NCI-H187 treated with DMSO at 0.1 percent for 48 hours (cell line): ENCODE results near the gene KIF20A.
A peak's percentile ranks its signal among the peaks of the same experiment; 100 is the strongest.
"Not testable (repeated sequence)": the region's sequence is repeated elsewhere in the genome, so short reads cannot be mapped to it uniquely, and the experiment has no call there.

Experiments
- DNase-seq: peaks from one replicate; lab custom pipeline; 2025; lab: John Stamatoyannopoulos, UW

KIF20A gene

DNA sequence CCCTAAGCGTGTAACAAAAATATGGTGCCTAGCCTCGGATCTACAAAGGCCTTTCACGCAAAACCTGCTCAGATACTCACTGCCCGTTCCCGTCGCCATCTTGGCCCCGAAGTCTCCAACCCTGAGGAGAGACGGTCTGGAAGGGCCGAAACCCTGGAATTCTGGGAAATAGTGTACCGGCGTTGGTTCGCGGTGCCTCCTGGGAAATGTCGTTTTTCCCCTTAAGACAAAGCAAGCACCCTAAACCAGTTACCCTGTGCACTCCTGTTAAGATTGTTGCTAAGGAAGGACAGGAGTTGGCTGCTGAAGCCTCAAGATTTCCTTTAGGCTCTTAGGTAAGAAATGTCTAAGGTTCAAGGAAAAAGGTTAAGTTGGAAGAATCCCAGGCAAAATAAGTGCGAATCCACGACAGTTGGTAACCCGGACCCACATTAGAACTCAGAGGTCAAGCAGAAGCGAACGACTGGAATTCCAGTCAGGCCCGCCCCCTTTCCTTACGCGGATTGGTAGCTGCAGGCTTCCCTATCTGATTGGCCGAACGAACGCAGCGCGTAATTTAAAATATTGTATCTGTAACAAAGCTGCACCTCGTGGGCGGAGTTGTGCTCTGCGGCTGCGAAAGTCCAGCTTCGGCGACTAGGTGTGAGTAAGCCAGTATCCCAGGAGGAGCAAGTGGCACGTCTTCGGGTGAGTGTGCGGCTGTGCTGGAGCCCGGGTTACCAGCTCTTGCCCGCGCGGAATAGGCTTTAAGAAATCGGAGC lies at the start of gene KIF20A, which contains the start of gene BRD8:
KIF20A (plus strand) TSS at position 597 of the 761 bp plus-strand sequence. CDS start 569 bp downstream, outside the sequence.
BRD8 (minus strand) TSS at position 115 of the 761 bp plus-strand sequence; CDS start at position 99, 16 bp downstream.
- peak; percentile 86 for DNase-seq

DNA sequence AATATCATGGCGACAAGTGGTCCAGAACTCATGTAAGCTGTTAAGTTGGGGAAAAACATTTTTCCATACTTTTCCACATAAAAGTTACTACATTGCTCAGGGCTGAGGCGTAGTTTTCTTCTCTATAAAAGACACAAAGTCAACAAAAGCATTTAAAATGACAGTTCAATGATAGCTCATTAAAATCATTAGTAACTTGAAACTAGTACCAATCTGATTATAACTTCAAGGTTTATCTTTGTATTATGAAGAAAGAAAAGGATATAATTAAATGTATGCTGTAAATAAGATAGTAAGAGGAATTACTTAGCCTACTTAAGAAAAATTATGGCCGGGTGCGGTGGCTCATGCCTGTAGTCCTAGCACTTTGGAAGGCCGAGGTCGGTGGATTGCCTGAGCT lies 49.6 kb upstream of the KIF20A start:
- no peak for DNase-seq

DNA sequence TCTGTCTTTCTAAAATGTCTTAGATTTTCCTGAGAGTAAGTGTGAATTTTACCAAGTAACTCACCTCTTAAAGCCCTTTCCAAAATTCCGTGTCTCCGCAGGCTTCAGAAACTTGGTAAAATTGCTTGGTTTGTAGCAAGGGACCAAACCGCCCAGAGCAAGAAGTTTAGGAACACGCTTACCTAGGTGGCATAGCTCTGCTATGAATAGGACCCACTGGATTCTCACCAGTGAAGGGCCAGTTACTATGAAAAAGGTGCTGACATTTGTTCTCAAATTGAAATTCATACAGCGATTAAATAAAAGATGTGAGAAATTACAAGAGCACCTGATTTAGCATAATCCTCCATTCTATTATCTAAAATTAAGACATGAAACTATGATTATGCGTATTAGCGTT lies 46.4 kb upstream of the KIF20A start:
- no peak for DNase-seq

DNA sequence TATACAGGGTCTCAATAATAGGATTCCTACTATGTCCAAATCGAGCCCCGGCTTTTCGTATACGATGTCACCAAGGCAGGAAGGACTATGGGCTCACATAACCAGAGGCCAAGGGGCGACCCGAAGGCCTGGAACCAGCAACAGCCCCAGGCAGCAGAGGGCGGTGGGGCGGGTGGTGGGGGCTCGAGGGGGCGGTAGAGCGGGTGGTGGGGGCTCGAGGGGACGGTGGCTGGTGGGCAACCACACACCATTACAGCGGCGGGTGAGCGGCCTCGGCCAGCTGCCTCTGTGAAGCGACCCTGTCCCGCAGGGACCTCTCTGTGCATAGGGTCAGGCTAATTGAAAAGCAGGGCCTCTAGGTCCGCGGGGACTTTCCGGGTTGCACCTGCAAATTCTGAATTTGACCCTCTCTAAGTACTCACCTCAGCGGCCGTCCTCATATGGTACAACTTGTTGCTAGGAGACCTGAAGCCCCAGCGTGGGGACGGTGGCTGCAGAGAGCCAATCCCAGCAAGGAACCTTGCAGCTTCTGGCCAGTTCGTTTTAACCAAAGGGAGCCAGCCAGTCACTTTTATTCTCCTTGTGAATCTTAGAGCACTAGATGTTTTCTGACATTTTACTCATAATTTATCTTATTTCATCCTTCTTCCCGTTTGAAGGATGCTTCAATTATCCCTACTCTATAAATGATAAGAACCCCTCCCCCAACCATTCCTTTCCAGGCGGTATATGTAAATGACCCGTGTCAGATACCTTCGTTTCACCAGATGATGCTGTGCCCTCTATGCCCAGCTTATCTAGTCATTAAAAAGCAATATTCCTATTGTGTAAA lies 39.7 kb upstream of the KIF20A start, which contains the start of gene NME5:
NME5 (minus strand) TSS at position 480 of the 832 bp plus-strand sequence. CDS start 648 bp downstream, outside the sequence.
- DNase-seq, result no peak

DNA sequence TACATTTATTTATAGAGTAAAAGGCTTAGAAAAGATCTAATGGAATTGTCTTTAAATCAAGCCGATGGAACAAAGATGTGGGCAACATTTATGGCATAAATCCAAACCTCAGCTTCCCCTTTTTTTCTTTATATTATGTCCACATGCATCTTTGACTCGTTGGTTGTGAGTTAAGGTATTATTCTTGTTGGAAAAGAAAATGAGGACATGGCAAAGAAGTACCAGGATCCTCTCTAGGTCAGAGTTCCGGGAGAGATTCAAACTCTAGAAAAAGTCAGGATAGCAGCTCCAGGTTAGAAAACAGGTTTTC lies 39.2 kb upstream of the KIF20A start:
- DNase-seq, result no peak

DNA sequence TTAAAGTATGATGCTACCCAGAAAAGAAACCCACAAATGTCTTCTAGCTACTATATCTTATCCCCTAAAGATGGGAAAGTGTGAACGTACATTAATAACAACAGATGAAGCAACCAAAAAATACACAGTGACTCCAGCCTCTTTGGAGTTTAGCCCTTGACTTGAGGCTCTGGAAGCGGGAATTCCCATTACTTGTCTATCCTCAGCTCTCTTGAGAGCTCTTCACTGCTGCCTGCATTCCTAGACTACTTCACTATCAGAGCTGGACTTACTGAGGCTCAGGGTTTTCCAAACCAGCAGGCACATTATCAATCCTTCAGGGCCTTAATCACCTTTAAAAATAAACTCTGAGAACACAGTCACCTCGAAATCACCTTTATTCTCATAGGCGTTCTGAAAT lies 38.6 kb upstream of the KIF20A start:
- DNase-seq, result no peak

DNA sequence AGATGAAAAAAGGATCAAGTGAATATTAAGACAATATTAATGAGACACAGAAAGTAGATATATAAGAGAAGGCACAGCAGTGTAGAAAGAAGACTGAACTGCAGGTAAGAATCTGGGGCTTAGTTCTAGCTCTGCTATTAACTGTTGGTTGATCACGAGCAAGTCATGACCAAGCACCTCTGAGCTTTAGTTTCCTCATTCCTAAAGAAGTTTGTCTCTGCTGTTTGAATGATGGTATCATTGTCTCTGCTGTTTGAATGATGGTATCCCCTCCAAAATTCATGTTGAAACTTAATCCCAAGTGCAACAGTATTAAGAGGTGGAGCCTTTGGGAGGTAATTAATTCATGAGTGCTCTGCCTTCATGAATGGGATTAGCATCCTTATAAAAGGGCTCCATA lies 37.2 kb upstream of the KIF20A start:
- no peak for DNase-seq

DNA sequence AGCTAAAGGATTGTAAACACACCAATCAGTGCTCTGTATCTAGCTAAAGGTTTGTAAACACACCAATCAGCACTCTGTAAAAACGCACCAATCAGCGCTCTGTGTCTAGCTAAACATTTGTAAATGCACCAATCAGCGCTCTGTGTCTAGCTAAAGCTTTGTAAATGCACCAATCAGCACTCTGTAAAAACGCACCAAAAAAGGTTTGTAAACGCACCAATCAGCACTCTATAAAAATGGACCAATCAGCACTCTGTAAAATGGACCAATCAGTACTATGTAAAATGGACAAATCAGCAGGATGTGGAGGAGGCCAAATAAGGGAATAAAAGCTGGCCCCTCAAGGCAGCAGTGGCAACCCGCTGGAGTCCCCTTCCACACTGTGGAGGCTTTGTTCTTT lies 35.3 kb upstream of the KIF20A start:
- DNase-seq, result not testable (repeated sequence)

DNA sequence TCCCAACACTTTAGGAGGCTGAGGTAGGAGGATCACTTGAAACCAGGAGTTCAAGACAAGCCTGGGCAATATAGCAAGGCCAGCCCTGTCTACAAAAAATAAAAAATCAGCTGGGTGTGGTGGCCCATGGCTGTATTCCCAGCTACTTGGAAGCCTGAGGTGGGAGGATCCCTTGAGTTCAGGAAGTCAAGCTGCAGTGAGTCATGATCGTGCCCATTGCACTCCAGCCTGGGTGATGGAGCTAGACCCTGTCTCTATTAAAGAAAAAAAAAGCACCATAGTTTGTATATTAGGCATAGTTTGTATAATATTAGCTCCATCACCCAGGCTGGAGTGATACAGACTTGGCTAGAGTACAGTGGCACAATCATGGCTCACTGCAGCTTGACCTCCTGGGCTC lies 30.1 kb upstream of the KIF20A start:
- no peak for DNase-seq

DNA sequence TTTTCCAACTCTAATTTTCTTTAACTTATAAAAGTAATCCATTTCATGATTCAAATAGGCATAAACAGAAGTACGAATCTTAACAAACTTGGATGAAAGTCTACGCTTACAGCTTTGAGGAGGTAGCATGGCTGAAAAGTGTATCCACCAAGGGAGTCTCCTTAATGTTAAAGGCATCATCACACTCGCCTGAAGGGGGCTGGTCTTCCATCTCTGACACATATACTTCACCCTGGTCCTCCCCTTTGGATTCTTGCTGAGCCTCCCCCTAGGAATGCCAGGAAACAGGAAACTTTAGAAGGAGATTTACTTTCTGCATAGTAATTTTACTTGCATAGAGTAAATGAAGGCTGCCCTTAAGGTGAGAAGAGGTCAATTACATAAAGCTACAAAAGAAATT lies 29.4 kb upstream of the KIF20A start:
- no peak for DNase-seq

DNA sequence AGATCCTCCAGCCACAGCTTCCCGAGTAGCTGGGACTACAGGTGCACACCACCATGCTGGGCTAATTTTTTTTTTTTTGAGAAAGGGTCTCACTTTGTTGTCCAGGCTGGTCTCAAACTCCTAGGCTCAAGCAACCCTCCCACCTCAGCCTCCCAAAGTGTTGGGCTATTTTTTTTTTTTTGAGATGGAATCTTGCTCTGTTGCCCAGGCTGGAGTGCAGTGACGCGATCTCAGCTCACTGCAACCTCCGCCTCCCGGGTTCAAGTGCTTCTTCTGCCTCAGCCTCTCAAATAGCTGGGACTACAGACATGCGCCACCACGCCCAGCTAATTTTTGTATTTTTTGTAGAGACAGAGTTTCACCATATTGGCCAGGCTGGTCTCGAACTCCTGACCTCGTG lies 22.9 kb upstream of the KIF20A start:
- DNase-seq, result not testable (repeated sequence)

DNA sequence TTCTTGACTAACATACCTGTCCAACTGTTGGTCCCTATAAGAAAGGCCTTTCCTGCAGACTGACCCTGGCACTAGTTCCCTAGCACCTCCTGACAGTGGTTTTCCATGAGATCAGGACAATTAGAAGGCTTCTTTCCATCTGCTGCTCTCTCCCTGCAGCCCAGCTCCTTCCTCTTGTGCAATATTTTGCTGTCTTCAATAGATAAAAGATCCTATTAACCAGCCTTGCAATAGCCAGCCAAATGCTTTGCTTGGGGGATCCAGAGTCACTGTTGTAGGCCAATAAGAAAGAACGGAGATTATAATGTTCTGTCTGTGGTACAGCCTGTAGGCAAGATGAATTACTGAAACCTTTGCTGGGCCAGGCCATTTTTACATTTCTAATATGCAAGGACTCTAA lies 21.3 kb upstream of the KIF20A start:
- DNase-seq, result no peak

DNA sequence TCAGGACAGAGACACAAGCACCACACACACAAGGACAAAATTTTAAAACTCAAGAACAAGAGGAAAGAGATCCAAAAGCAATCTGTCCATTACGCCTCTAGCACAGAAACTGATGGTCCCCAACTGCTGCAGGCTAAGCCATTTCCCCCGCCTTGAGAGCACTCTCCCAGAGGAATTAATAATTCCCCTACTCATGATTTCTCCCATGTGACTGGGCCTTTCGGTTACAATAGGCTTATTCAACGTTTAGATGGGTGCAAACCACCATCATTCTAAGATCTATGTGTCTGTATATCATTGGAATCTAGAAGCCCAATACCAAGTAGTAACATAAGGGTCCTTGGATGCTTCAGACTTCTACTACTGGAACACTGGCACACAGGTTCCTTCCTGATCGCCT lies 19.2 kb upstream of the KIF20A start:
- no peak for DNase-seq

DNA sequence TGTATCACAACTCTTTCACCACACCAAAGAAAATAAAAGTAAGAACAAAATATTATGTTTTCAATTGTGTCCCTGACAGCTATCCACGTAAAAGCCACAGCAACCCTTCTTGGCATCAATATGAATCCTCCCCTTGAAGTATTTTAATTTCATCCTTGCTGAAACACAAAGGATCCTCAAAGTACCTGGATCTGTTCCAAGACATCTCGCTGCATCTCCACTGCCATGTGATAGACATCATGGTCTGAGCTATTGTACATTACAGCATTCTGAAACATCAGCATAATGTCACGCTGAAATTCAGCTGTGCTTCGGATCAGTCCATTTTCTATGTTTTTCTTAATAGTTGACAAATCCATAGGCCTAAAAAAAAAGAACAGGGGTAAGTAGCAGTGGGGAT lies 18.2 kb upstream of the KIF20A start:
- no peak for DNase-seq

DNA sequence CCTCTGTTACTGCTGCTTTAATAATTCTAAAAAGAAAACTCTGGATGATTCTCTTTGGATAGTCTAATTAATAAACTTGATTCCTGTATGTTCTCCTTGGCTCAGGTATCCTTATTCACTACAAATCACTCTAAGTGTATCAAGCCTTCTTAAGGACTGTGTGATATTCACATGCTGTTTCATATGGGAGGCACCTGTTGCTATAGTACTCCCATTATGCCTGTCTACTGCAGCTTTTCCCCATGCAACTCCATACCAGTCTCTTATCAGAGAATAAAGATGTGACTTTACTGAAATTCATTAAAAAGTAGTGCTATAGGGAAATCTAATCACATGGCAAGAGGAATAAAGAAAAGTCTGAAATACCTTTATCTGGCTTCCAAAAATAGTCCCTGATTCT lies 15.2 kb upstream of the KIF20A start:
- no peak for DNase-seq

DNA sequence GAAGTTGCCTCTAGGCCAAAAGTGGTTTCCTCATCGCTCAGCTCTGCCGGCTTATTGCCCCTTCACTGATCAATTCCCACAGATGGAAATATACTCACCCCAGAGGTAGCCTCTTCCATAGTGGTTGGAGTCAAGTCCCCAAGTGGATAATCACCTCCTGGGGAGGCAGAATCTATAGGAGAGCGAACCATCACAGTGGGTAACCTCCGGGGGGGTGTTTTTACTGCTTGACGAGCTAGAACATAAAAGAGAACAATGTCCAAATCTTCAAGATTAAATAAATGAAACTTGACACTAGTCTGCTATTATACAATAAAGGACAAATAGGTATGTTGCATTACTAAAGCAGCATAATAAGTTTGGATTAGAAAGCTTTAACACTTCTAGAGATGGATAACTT lies 9.8 kb upstream of the KIF20A start:
- DNase-seq, result no peak

DNA sequence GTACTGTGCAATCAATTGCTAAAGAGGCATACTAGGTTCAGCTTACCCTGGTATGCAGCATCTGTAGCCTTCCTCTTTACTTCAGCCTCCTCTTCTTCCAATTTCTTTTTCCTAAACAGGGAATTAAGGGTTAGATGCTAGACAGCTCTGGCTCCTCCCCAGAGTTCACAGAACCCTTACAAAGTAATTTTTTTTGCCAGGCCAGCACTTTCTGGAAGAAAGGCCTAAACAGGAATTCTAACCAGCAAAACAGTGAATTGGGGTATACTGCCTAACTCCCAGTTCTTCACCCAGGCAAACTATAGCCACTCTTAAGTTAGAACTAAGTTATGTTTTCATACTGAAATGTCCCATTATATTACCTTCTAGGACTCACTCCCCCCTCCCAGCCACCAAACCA lies 8.6 kb upstream of the KIF20A start:
- no peak for DNase-seq

DNA sequence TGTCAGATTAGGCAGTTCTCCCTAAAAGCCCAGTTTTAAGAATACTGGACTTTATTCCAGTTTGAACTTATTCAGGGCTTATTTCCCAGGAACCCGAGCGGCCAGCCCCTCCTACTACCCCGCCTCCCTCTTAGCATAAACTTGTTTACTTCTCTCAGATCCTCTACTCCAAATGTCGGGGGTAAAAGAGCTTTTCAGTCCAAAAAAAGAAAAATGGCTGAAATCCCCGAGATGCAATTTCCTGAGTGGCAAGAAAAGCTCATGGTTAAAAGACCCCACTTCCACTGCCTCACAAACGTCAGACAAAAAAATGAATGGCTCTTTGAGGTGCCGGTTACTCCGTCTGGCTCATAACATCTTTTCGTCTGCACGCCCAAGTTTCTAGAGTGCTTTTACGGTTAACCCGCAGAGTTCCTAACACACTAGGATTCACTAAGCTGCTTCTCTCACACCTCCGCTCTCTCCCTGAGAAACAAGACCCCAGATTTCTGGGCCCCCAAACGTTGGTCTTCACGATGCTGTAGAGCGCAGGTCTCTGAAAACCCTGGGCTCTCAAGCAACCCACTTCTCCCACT lies 884 bp upstream of the KIF20A start:
- no peak for DNase-seq

DNA sequence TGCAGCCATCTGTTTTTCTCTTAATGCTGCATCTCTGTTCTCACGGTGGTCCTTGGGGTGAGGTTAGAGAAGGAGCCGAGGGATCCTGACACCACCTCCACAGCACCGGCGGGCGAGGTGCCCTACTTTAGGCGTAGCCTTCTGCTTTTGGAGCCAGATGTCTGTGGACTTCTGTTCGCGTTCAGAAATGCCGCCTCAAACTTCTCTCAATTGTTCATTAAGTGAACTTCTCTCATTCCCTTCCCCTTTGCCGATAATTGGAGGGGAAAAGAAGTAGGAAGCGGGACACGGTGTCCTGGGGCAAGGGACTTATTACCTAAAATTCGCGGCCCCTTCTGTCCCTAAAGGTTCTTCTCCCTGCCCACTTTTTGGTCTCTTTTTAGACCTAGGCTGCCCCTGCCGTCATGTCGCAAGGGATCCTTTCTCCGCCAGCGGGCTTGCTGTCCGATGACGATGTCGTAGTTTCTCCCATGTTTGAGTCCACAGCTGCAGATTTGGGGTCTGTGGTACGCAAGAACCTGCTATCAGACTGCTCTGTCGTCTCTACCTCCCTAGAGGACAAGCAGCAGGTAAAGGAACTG lies 455 bp downstream of the KIF20A start:
- no peak for DNase-seq

DNA sequence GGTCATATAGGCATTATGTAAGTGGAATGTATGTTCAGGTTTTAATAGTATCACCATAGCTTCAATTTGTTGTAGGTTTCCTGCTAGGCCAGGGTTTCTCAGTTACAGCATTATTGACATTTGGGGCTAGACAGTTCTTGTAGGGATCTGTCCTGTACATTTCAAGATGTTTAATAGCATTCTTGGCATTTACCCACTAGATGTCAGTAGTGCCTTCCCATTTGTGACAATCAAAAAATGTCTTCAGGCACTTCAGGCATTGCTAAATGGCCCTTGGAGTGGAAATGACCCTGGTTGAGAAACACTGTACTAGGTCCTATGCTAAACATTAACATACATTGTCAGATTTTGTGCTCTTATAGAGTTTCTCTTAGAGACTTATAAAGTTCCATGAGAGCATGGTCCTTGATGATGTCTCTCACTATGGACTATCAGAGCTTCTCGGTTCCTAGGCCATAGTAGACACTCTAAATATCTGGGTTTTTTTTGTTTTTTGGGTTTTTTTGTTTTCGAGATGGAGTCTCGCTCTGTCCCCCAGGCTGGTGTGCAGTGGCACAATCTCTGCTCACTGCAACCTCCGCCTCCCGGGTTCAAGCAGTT lies 1.4 kb downstream of the KIF20A start:
- peak; percentile 59 for DNase-seq

DNA sequence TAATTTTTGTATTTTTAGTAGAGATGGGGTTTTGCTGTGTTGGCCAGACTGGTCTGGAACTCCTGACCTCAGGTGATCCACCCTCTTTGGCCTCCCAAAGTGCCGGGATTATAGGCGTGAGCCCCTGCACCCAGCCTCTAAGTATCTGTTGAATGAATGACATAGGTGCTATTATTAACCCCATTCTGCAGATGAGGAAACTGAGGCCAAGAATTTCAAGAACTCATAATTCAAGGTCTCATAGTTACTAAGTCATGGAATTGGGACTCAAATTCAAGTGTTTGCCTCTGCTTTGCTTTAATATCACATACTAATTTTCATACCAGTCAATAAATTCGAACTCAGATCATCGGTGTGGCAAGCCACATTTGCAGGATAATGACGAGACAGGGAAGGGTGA lies 1.9 kb downstream of the KIF20A start:
- DNase-seq, result no peak

DNA sequence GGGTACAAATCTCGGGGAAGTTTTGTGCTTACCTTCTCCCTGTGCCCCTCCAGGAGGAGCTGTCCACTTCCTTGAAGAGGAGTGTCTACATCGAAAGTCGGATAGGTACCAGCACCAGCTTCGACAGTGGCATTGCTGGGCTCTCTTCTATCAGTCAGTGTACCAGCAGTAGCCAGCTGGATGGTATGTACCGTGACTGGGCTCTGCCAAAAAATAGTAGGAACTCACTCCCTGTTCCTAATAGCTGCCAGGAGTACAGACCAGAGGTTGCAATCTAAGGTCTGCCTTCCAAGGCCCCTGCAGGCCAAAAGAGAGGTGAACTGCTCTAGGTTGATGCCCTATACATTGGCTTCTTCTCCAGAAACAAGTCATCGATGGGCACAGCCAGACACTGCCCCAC lies 3.9 kb downstream of the KIF20A start:
- DNase-seq, result no peak
